ENCODE measurements around the gene ZHX3. TPM values are rescaled to one million over a fixed set of nuclear protein-coding genes. Genes with fewer than 3 reads are reported as not detected.

Gene ZHX3
- total and polyA plus RNA-seq, 2 of the 13 experiments (the other 11 are each of a cell fraction or from before 2014, with no cell fraction given) = 8.4 to 11.7 TPM

- Histone ChIP-seq H3K9me3 (ENCODE audit: low read length) (no peaks in the 10 kb centered on the region), H3K4me1 (ENCODE audit: insufficient read depth, low read length) (peaks cover 6% of the 10 kb centered on the region; the same call in 1 of the 2 replicates), H3K79me2 (ENCODE audit: insufficient read depth, low read length) (no peaks in the 10 kb centered on the region), H3K9ac (ENCODE audit: insufficient read depth, low read depth, low read length) (no peak overlapping the region), H3K27me3 (ENCODE audit: control insufficient read depth in 1 of 2, insufficient read depth in 2 of 2, low read length in 2 of 2) (no peaks in the 10 kb centered on the region), H4K20me1 (ENCODE audit: insufficient read depth, low read length) (no peaks in the 10 kb centered on the region), H3K4me3 (replicated peaks in 1 of 3; ENCODE audit: insufficient read depth in 1 of 3, low read depth in 2 of 3, low read length in 3 of 3) (no peak overlapping the region), H3K36me3 (replicated peaks in 1 of 2; ENCODE audit: control insufficient read depth in 1 of 2, insufficient read depth in 2 of 2, low read length in 2 of 2) (no peaks in the 10 kb centered on the region), H2AFZ (ENCODE audit: low read length) (no peak overlapping the region), H3K27ac (ENCODE audit: extremely low read length, insufficient read depth, low read length) (no peak overlapping the region), H3K4me2 (ENCODE audit: low read depth, low read length) (no peak overlapping the region)
- DNase-seq (ENCODE audit: low spot score) (no peak), FAIRE-seq (no peak), ATAC-seq (peak; percentile 61)
- 89% methylated on average over 4 of the region's 4 CpGs for WGBS (ENCODE audit: low lambda C conversion rate)
- no TSS peak for BruUV-seq (replicated peaks)
- CTCF ChIA-PET (ENCODE audit: low intra/inter-chr PET ratio, low total read pairs) = no interaction called here
- intact Hi-C loops (cut with micrococcal nuclease; ENCODE audit: unreplicated experiment) = loop anchor here (5.0 kb wide), 1 partner anchor 1673 kb away; no protein-coding TSS in a partner anchor
- no peak for TF ChIP-seq PHF5A (CRISPR knock-in tag; IDR thresholded peaks at IDR 0.05; ENCODE audit: low read depth, unreplicated experiment)
- no peak for TF ChIP-seq TFDP1 (CRISPR knock-in tag; IDR thresholded peaks at IDR 0.05; ENCODE audit: borderline replicate concordance)
- TF ChIP-seq FOXA3 (CRISPR knock-in tag; IDR thresholded peaks at IDR 0.05) = no peak
- no peak for TF ChIP-seq GFI1 (CRISPR knock-in tag; IDR thresholded peaks at IDR 0.05; ENCODE audit: borderline replicate concordance)
- no peak for TF ChIP-seq ZNF234 (CRISPR knock-in tag; conservative IDR thresholded peaks at IDR 0.05)
- no peak for TF ChIP-seq TIGD3 (CRISPR knock-in tag; IDR thresholded peaks at IDR 0.05; ENCODE audit: borderline replicate concordance)
- TF ChIP-seq ZGPAT (CRISPR knock-in tag; IDR thresholded peaks at IDR 0.05) = no peak
- TF ChIP-seq CBX1 (IDR thresholded peaks at IDR 0.05; ENCODE audit: low read depth) = no peak
- no peak for TF ChIP-seq ZNF263 (CRISPR knock-in tag; IDR thresholded peaks at IDR 0.05)
- POLR2A ChIA-PET = no interaction called here
- in situ Hi-C loops (cut with HindIII; ENCODE audit: extremely low pct_ligation_motif_present, low pct_unique_long_range_greater_than_20kb) = no loop called here
Observed at GRCh38 chr20:41275301-41275731, 42.2 kb downstream of the ZHX3 start.
